ENCODE measurements around the gene DRAXIN. TPM values are rescaled to one million over a fixed set of nuclear protein-coding genes. Genes with fewer than 3 reads are reported as not detected.

Gene DRAXIN
- total RNA-seq, 1 experiment from 2014 or later, result 20.5 TPM

DNA sequence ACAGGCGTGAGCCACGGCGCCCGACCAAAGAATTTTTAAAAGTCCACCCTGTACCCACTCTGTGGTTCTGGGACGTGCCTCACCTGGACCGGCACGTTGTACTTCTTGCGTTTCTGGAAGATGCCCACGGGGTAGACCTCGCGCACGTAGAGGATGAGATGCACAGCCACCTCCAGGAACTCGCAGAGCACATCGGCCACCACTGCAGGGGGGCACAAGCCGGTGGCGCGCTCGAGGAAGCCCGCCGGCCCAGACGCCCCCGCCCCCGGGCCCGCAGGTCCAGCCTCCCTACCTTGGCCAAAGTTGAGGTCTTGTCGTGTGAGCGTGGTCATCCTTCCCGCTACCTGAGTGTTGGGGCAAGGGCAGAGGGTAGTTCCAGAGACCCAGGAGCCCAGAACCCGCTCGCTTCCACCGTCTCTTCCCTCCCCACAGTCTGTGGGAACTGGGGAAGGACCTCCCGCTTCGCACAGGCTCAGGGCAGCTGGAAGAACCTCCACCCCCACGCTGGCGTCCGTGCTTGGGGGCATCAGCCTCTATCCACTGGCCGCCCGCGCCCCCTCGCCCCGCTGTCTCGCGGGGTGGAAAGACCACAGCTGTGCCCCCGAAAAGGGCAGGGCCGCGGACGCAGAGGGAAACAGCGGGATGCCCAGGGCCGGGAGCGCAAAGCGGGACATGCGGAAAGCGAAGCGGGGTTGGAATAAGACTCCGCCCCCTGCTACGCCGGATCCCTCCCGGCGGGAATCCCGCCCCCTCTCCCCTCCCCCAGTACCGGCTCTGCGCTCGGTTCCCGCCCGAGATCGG, 11.0 kb upstream of the DRAXIN start:
- peak overlapping the region; percentile 47; the same call in 1 of the 2 replicates for H3K14ac ChIP-seq (ENCODE audit: insufficient read depth, low read length)
- no peaks in the 10 kb centered on the region for H3K79me1 ChIP-seq (ENCODE audit: insufficient read depth, low read depth, low read length, poor library complexity, severe bottlenecking)
- no peak overlapping the region for H4K5ac ChIP-seq (ENCODE audit: insufficient read length, low read depth, low read length)
- H2BK20ac ChIP-seq (ENCODE audit: low read depth, low read length, poor library complexity, severe bottlenecking), result no peak overlapping the region
- no peaks in the 10 kb centered on the region for H3K9me3 Mint-ChIP-seq
- H2BK5ac ChIP-seq (ENCODE audit: insufficient read length, low read length), result no peak overlapping the region
- peaks cover 46 to 57% of the 10 kb centered on the region in 2 experiments for H3K4me1 Mint-ChIP-seq
- peaks cover 18% of the 10 kb centered on the region; the same call in 1 of the 2 replicates for H3K4me1 ChIP-seq (ENCODE audit: insufficient read depth, low read length)
- no peaks in the 10 kb centered on the region for H4K20me1 ChIP-seq (ENCODE audit: control insufficient read depth, insufficient read depth, insufficient read length)
- H3K4ac ChIP-seq (ENCODE audit: low read depth, low read length), result no peak overlapping the region
- peak overlapping the region; percentile 69 for H3K9ac ChIP-seq (ENCODE audit: extremely low read depth, insufficient read length, low read length)
- H3K9me3 ChIP-seq (ENCODE audit: control insufficient read depth, low read depth, low read length), result no peaks in the 10 kb centered on the region
- H2BK12ac ChIP-seq (ENCODE audit: insufficient read length, low read depth, low read length), result no peak overlapping the region
- H2BK15ac ChIP-seq (ENCODE audit: low read depth, low read length), result no peak overlapping the region
- H2AK5ac ChIP-seq (ENCODE audit: insufficient read length, low read length), result no peak overlapping the region
- no peaks in the 10 kb centered on the region for H3K27me3 Mint-ChIP-seq (ENCODE audit: low read depth)
- H3K4me2 ChIP-seq (ENCODE audit: insufficient read depth, insufficient read length, low read length), result peak overlapping the region; percentile 65
- TF ChIP-seq CTCF (conservative IDR thresholded peaks at IDR 0.05), result no peak
- peak overlapping the region; percentile 74 to 86 (median 81); a peak in 5 of 7 replicates for H3K27ac Mint-ChIP-seq
- no peaks in the 10 kb centered on the region for H3K23me2 ChIP-seq (ENCODE audit: insufficient read length, low read depth, low read length, poor library complexity, severe bottlenecking)
- no peak for DNase-seq
- H3K27ac ChIP-seq (ENCODE audit: insufficient read length, low read depth, low read length), result peak overlapping the region; percentile 15
- peaks cover 24 to 44% (median 42%) of the 10 kb centered on the region in 3 experiments for H3K36me3 Mint-ChIP-seq (ENCODE audit: insufficient read depth in 1 of 3, low read depth in 3 of 3)
- peak overlapping the region; percentile 18 for H3K18ac ChIP-seq (ENCODE audit: insufficient read length, low read depth, low read length)
- no peak overlapping the region for H3T11ph ChIP-seq (ENCODE audit: low read length)
- H2BK120ac ChIP-seq (ENCODE audit: low read depth, low read length, poor library complexity, severe bottlenecking), result no peak overlapping the region
- no peaks in the 10 kb centered on the region for H3K27me3 ChIP-seq (ENCODE audit: insufficient read depth, low read length)
- H3K4me3 Mint-ChIP-seq, result peak overlapping the region; percentile 84 to 90
- H3K79me2 ChIP-seq (ENCODE audit: insufficient read depth, low read length), result peaks cover 6% of the 10 kb centered on the region; the same call in 1 of the 2 replicates
- H3K56ac ChIP-seq (ENCODE audit: insufficient read length, low read depth, low read length), result no peak overlapping the region
- H2AFZ ChIP-seq (ENCODE audit: low read length), result no peak overlapping the region
- H4K8ac ChIP-seq (replicated peaks; ENCODE audit: insufficient read length, low read depth, low read length), result no peak overlapping the region
- no CpG with 5 or more reads among the region's 65 CpGs for WGBS (ENCODE audit: extremely low coverage, insufficient read length, low lambda C conversion rate)
- no peak overlapping the region for H3K23ac ChIP-seq (ENCODE audit: insufficient read length, low read depth, low read length)
- no peak overlapping the region for H4K91ac ChIP-seq (ENCODE audit: insufficient read length, low read depth, low read length)

Data from H9 (cell line).